HepG2 (cell line): ENCODE measurements around the gene SF3B6. TPM values are rescaled to one million over a fixed set of nuclear protein-coding genes. Genes with fewer than 3 reads are reported as not detected.

Source experiments
- ATF3 ChIP-seq: sonication (generic); formaldehyde crosslinking; IDR thresholded peaks from 2 replicates; pipeline ENCODE4 v1.4.0; 2020; ENCODE audit warnings: missing genetic modification reagents
- CBX5 ChIP-seq: sonication (generic); formaldehyde crosslinking; IDR thresholded peaks from 2 replicates; pipeline ENCODE4 v1.4.0; 2020; ENCODE audit warnings: missing genetic modification reagents, borderline replicate concordance
- DR1 ChIP-seq: sonication (generic); formaldehyde crosslinking; IDR thresholded peaks from 2 replicates; pipeline ENCODE4 v1.8.0; 2021; ENCODE audit warnings: mild to moderate bottlenecking, missing genetic modification reagents, inconsistent platforms
- HMGA1 ChIP-seq: sonication (generic); formaldehyde crosslinking; conservative IDR thresholded peaks from 2 replicates; pipeline ENCODE4 v1.4.0; 2020; ENCODE audit warnings: missing genetic modification reagents
- HNF1A ChIP-seq, 2 experiments: sonication (generic) in 1 of 2; formaldehyde crosslinking in 1 of 2; IDR thresholded peaks; 2 replicates each; pipeline versions ENCODE4 v1.4.0 to v1.6.1; 2016 to 2020; ENCODE audit warnings: borderline replicate concordance in 1 of 2, low read depth in 1 of 2, mild to moderate bottlenecking in 1 of 2, missing genetic modification reagents in 1 of 2
- MEF2D ChIP-seq: sonication (generic); formaldehyde crosslinking; IDR thresholded peaks from 2 replicates; pipeline ENCODE4 v1.5.1; 2020; ENCODE audit warnings: mild to moderate bottlenecking, missing genetic modification reagents
- PAXIP1 ChIP-seq: sonication (generic); formaldehyde crosslinking; conservative IDR thresholded peaks from 2 replicates; pipeline ENCODE4 v1.4.0; 2020; ENCODE audit warnings: mild to moderate bottlenecking, missing genetic modification reagents, moderate library complexity
- PHF8 ChIP-seq: sonication (generic); formaldehyde crosslinking; IDR thresholded peaks from 2 replicates; pipeline ENCODE4 v1.5.0; 2020; ENCODE audit warnings: missing genetic modification reagents
- SRSF4 ChIP-seq: fragments of 200-400 bp; formaldehyde crosslinking; IDR thresholded peaks from one replicate; pipeline ENCODE4 v1.6.1; 2018; ENCODE audit warnings: mild to moderate bottlenecking, low read depth, low read length, moderate library complexity; ENCODE audit not compliant: poor library complexity, severe bottlenecking
- TEF ChIP-seq: sonication (generic); formaldehyde crosslinking; IDR thresholded peaks from 2 replicates; pipeline ENCODE4 v1.5.0; 2020; ENCODE audit warnings: missing genetic modification reagents
- ZBTB1 ChIP-seq: sonication (generic); formaldehyde crosslinking; IDR thresholded peaks from 2 replicates; pipeline ENCODE4 v1.4.0; 2020; ENCODE audit warnings: missing genetic modification reagents, borderline replicate concordance
- ZBTB34 ChIP-seq: sonication (generic); formaldehyde crosslinking; IDR thresholded peaks from 2 replicates; pipeline ENCODE4 v1.8.0; 2022; ENCODE audit warnings: mild to moderate bottlenecking, missing genetic modification reagents
- ZMYM4 ChIP-seq: sonication (generic); formaldehyde crosslinking; IDR thresholded peaks from 2 replicates; pipeline ENCODE4 v1.8.1; 2023; ENCODE audit warnings: mild to moderate bottlenecking, missing genetic modification reagents
- ZNF556 ChIP-seq: sonication (generic); formaldehyde crosslinking; IDR thresholded peaks from 2 replicates; pipeline ENCODE4 v1.4.0; 2020; ENCODE audit warnings: mild to moderate bottlenecking, missing genetic modification reagents, borderline replicate concordance
- ZNF580 ChIP-seq: IDR thresholded peaks from 2 replicates; pipeline ENCODE4 v1.6.1; 2016; ENCODE audit warnings: low read depth, borderline replicate concordance
- ZNF7 ChIP-seq: IDR thresholded peaks from 2 replicates; pipeline ENCODE4 v1.6.1; 2016; ENCODE audit warnings: missing biosample characterization, missing genetic modification reagents
- ZNF724P ChIP-seq: sonication (generic); formaldehyde crosslinking; IDR thresholded peaks from 2 replicates; pipeline ENCODE4 v1.8.0; 2022; ENCODE audit warnings: missing genetic modification reagents, borderline replicate concordance
- ZSCAN30 ChIP-seq: sonication (generic); formaldehyde crosslinking; IDR thresholded peaks from 2 replicates; pipeline ENCODE4 v1.5.0; 2020; ENCODE audit warnings: mild to moderate bottlenecking, missing genetic modification reagents
- polyA plus RNA-seq, 8 experiments: library from polyadenylated mRNA; depleted of rRNA in 3 of 8; stranded (reverse) in 7 of 8; unstranded in 1 of 8; fragments of >200 nt; fragmentation: Illumina TruSeq in 4 of 8; extraction: Trizol in 4 of 8; gene quantifications; 2 replicates each; pipeline versions ENCODE4 v1.2.1 to v1.2.3, GENCODE V29; 2011 to 2016; ENCODE audit warnings: low read depth in 4 of 8, missing spikeins in 1 of 8, mixed read lengths in 1 of 8; ENCODE audit not compliant: insufficient read depth in 1 of 8
- total RNA-seq, 5 experiments: library from RNA; depleted of rRNA; stranded (reverse); fragments of >200 nt; fragmentation: Illumina TruSeq; extraction: Trizol; gene quantifications; 2 replicates each; pipeline ENCODE4 v1.2.3, GENCODE V29; 2016; ENCODE audit warnings: low read depth in 1 of 5

Gene SF3B6
- total and polyA plus RNA-seq, 2 of the 13 experiments (the other 11 are each of a cell fraction or from before 2014, with no cell fraction given): 177 to 182 TPM

GRCh38 chr2:24022324-24022974 lies 53.7 kb downstream of the SF3B6 start (continued):
- TF ChIP-seq ZSCAN30: no peak
- no peak for TF ChIP-seq ZBTB1 (CRISPR knock-in tag)
- no peak for TF ChIP-seq PHF8 (CRISPR knock-in tag)
- TF ChIP-seq ZNF580: peak; percentile 75; the same call in 1 of the 2 replicates
- TF ChIP-seq HMGA1 (CRISPR knock-in tag): no peak
- peak; percentile 8; the same call in 1 of the 2 replicates for TF ChIP-seq ZNF556 (CRISPR knock-in tag)
- TF ChIP-seq ATF3: no peak
- TF ChIP-seq ZMYM4 (CRISPR knock-in tag): peak; percentile 83
- peak; percentile 95 for TF ChIP-seq PAXIP1 (CRISPR knock-in tag)
- no peak for TF ChIP-seq SRSF4
- TF ChIP-seq TEF (CRISPR knock-in tag): no peak
- TF ChIP-seq DR1 (CRISPR knock-in tag): no peak
- no peak for TF ChIP-seq HNF1A (IDR thresholded peaks at IDR 0.05; ENCODE audit: low read depth)
- TF ChIP-seq HNF1A (CRISPR knock-in tag; IDR thresholded peaks at IDR 0.05; ENCODE audit: borderline replicate concordance): peak; percentile 63
- peak; percentile 32; the same call in 1 of the 2 replicates for TF ChIP-seq CBX5 (CRISPR knock-in tag)
- TF ChIP-seq ZNF724P (CRISPR knock-in tag): no peak
- TF ChIP-seq ZBTB34 (CRISPR knock-in tag): peak; percentile 93
- TF ChIP-seq ZNF7 (CRISPR knock-in tag): no peak
- peak; percentile 69; the same call in 1 of the 2 replicates for TF ChIP-seq MEF2D (CRISPR knock-in tag)
